ENCODE measurements around the gene TMEM221. TPM values are rescaled to one million over a fixed set of nuclear protein-coding genes. Genes with fewer than 3 reads are reported as not detected.

TMEM221 gene
- total and polyA plus RNA-seq, 9 of the 15 experiments (the other 6 are each of a cell fraction or from before 2014, with no cell fraction given), result 0.06 to 0.35 TPM; not detected in 7

DNA sequence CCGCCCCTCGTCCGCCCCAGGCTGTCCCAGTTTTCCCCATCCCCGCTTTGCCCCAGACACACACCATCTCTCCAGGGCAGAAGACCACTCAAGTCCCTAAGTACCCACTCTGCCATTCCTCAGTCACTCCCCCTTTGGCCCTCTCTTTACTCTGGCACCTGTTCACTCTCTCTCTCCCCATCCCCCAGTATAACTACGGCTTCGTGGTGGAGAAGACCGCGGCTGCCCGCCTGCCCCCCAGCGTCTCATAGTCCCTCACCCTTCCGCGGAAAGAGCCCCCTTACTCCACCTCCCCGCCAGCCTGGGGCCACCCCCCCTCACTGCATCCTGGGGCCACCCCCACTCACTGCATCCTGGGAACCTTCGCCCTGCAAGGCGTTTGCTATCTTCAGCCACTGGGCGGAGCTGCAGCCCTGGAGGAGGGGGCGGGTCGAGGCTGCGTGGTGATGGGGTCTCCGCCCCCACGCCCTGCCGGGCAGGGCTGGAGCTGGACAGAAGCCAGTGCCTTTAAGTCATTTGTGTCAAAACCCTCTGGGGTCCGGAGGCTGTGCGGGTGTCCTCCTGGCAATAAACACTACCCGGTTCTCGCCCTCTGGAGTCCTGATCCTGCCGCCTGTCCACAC, 23.6 kb downstream of the TMEM221 start (continued):
- TF ChIP-seq NFYB (IDR thresholded peaks at IDR 0.05; ENCODE audit: extremely low read depth, insufficient read length) (no peak), FOXM1 (IDR thresholded peaks at IDR 0.05; ENCODE audit: low read depth) (no peak), FOXM1 (CRISPR knock-in tag; IDR thresholded peaks at IDR 0.05; ENCODE audit: low read depth) (no peak), JUND (IDR thresholded peaks at IDR 0.05; ENCODE audit: borderline replicate concordance, low read depth, low read length) (peak; percentile 32; the same call in 1 of the 2 replicates), JUND (tag; IDR thresholded peaks at IDR 0.05; ENCODE audit: borderline replicate concordance, low read depth, low read length) (no peak; the same call in 2 of the 3 replicates), SIN3A (IDR thresholded peaks at IDR 0.05; ENCODE audit: borderline replicate concordance in 2 of 2, control insufficient read depth in 1 of 2, low read depth in 2 of 2, low read length in 2 of 2) (no peak), ZNF830 (CRISPR knock-in tag; IDR thresholded peaks at IDR 0.05) (no peak), RCOR1 (IDR thresholded peaks at IDR 0.05; ENCODE audit: borderline replicate concordance in 1 of 2, low read depth in 2 of 2, low read length in 2 of 2) (peak in 1 of 2 experiments; percentile 80; a peak in 2 of 4 replicates), KLF6 (CRISPR knock-in tag; IDR thresholded peaks at IDR 0.05; ENCODE audit: borderline replicate concordance) (no peak), ARID2 (IDR thresholded peaks at IDR 0.05) (0 out of 2 replicates have a peak, but pooled peaks have one; percentile 39), BRCA1 (IDR thresholded peaks at IDR 0.05) (no peak), BRCA1 (CRISPR knock-in tag; IDR thresholded peaks at IDR 0.05) (no peak), HCFC1 (IDR thresholded peaks at IDR 0.05; ENCODE audit: low read depth, low read length) (0 out of 2 replicates have a peak, but pooled peaks have one; percentile 28), ZNF212 (CRISPR knock-in tag; IDR thresholded peaks at IDR 0.05) (no peak), RBFOX2 (IDR thresholded peaks at IDR 0.05; ENCODE audit: low read depth, low read length) (peak; percentile 42; the same call in 1 of the 2 replicates), ATF1 (CRISPR knock-in tag; IDR thresholded peaks at IDR 0.05) (no peak), ATF1 (tag; IDR thresholded peaks at IDR 0.05) (peak; percentile 47; the same call in 1 of the 2 replicates), ELF1 (tag; IDR thresholded peaks at IDR 0.05) (no peak), ZBED1 (IDR thresholded peaks at IDR 0.05) (0 out of 2 replicates have a peak, but pooled peaks have one; percentile 23)
- TF ChIP-seq, protein P1, sequence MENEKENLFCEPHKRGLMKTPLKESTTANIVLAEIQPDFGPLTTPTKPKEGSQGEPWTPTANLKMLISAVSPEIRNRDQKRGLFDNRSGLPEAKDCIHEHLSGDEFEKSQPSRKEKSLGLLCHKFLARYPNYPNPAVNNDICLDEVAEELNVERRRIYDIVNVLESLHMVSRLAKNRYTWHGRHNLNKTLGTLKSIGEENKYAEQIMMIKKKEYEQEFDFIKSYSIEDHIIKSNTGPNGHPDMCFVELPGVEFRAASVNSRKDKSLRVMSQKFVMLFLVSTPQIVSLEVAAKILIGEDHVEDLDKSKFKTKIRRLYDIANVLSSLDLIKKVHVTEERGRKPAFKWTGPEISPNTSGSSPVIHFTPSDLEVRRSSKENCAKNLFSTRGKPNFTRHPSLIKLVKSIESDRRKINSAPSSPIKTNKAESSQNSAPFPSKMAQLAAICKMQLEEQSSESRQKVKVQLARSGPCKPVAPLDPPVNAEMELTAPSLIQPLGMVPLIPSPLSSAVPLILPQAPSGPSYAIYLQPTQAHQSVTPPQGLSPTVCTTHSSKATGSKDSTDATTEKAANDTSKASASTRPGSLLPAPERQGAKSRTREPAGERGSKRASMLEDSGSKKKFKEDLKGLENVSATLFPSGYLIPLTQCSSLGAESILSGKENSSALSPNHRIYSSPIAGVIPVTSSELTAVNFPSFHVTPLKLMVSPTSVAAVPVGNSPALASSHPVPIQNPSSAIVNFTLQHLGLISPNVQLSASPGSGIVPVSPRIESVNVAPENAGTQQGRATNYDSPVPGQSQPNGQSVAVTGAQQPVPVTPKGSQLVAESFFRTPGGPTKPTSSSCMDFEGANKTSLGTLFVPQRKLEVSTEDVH (IDR thresholded peaks at IDR 0.05; ENCODE audit: low read depth, partially characterized antibody), result no peak
- TF ChIP-seq, protein P2, sequence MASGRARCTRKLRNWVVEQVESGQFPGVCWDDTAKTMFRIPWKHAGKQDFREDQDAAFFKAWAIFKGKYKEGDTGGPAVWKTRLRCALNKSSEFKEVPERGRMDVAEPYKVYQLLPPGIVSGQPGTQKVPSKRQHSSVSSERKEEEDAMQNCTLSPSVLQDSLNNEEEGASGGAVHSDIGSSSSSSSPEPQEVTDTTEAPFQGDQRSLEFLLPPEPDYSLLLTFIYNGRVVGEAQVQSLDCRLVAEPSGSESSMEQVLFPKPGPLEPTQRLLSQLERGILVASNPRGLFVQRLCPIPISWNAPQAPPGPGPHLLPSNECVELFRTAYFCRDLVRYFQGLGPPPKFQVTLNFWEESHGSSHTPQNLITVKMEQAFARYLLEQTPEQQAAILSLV (tag; IDR thresholded peaks at IDR 0.05), result no peak
- TF ChIP-seq, protein P3, sequence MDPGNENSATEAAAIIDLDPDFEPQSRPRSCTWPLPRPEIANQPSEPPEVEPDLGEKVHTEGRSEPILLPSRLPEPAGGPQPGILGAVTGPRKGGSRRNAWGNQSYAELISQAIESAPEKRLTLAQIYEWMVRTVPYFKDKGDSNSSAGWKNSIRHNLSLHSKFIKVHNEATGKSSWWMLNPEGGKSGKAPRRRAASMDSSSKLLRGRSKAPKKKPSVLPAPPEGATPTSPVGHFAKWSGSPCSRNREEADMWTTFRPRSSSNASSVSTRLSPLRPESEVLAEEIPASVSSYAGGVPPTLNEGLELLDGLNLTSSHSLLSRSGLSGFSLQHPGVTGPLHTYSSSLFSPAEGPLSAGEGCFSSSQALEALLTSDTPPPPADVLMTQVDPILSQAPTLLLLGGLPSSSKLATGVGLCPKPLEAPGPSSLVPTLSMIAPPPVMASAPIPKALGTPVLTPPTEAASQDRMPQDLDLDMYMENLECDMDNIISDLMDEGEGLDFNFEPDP (CRISPR knock-in tag; IDR thresholded peaks at IDR 0.05), result no peak
- TF ChIP-seq, protein P4, sequence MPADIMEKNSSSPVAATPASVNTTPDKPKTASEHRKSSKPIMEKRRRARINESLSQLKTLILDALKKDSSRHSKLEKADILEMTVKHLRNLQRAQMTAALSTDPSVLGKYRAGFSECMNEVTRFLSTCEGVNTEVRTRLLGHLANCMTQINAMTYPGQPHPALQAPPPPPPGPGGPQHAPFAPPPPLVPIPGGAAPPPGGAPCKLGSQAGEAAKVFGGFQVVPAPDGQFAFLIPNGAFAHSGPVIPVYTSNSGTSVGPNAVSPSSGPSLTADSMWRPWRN (IDR thresholded peaks at IDR 0.05; ENCODE audit: low read depth), result no peak

Data from K562 (cell line).